Endothelial cell (in vitro differentiated cells): Measurements from ENCODE around the gene DNAJC30. TPM values are rescaled to one million over a fixed set of nuclear protein-coding genes. Genes with fewer than 3 reads are reported as not detected.
"Not testable (repeated sequence)": the region's sequence is repeated elsewhere in the genome, so short reads cannot be mapped to it uniquely, and the experiment has no call there.

Experiments
- DNase-seq: peaks from one replicate; pipeline ENCODE4 v3.0.0; 2021; ENCODE audit warnings: low spot score
- H3K27ac Mint-ChIP-seq: one replicate; pipeline ENCODE4 v1.8.0; 2021; ENCODE audit warnings: mixed read lengths, inconsistent platforms; ENCODE audit not compliant: unreplicated experiment
- H3K27me3 Mint-ChIP-seq: one replicate; pipeline ENCODE4 v1.8.0; 2021; ENCODE audit warnings: mild to moderate bottlenecking, moderate library complexity, mixed read lengths, inconsistent platforms; ENCODE audit not compliant: unreplicated experiment
- H3K36me3 Mint-ChIP-seq: one replicate; pipeline ENCODE4 v1.8.0; 2021; ENCODE audit warnings: mild to moderate bottlenecking, low read depth, mixed read lengths, inconsistent platforms; ENCODE audit not compliant: unreplicated experiment
- H3K4me1 Mint-ChIP-seq: one replicate; pipeline ENCODE4 v1.8.0; 2021; ENCODE audit warnings: mild to moderate bottlenecking, mixed read lengths, inconsistent platforms; ENCODE audit not compliant: unreplicated experiment
- H3K4me3 Mint-ChIP-seq: one replicate; pipeline ENCODE4 v1.8.0; 2021; ENCODE audit warnings: mild to moderate bottlenecking, mixed read lengths, inconsistent platforms; ENCODE audit not compliant: unreplicated experiment
- H3K9me3 Mint-ChIP-seq: one replicate; pipeline ENCODE4 v1.8.0; 2021; ENCODE audit warnings: mixed read lengths, inconsistent platforms; ENCODE audit not compliant: unreplicated experiment
- total RNA-seq: library from RNA; stranded (reverse); fragmentation: NEBNext Ultra II Directional; extraction: Animal tissue kit (Norgen Biotek cat#: 25700); gene quantifications from one replicate; pipeline ENCODE4 v1.2.1, GENCODE V29; 2021; ENCODE audit not compliant: unreplicated experiment
- TF ChIP-seq, protein P1 (sequence below): fragments of 200-600 bp; sonication (generic); IDR thresholded peaks from one replicate; pipeline ENCODE4 v1.5.0; 2021; ENCODE audit warnings: antibody characterized with exemption; ENCODE audit not compliant: unreplicated experiment

DNAJC30 gene
- total RNA-seq, 1 donor from 2014 or later: 10.3 TPM

DNA sequence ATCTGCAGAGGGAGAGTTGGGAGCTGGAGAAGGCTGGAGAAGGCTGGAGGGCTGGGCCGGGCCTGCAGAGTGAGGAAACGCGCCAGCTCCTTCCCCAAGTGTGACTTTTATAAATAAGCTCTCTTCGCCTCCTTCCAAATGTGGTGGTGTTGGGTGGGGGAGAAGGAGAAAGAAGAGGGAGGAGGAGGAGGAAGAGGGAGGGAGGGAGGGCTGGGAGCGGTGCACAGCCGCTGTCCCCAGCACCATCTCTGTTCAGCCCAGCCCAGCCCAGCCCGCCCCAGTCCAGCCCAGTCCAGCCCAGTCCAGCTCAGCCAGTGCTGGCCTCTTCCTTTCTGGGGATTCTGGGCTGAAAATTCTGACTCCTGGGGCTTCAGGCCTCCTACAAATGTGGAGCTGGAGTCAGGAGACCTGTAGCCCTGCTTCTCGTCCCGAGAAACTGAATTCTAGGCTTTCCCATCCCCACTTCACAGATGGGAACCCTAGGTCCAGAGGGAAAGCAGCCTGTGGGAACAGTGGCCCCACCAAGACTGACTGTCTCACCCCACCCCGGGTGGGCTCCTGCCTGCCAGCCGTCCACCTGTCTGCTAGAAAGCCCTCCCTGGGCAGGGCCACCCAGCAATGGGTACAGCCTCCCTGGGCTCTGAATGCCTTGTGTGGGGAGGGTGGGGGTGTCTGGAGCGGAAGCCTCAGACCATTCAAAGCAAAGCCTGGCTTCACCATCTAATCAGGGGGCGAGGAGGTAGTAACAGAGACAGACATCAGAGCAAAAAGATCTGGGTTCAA lies 34.0 kb upstream of the DNAJC30 start:
- Mint-ChIP-seq H3K36me3 (peaks cover 6% of the 10 kb centered on the region), H3K27me3 (peaks cover 13% of the 10 kb centered on the region), H3K27ac (no peak overlapping the region), H3K9me3 (no peaks in the 10 kb centered on the region), H3K4me1 (peaks cover 5% of the 10 kb centered on the region), H3K4me3 (no peak overlapping the region)
- DNase-seq: no peak
- TF ChIP-seq, protein P1, sequence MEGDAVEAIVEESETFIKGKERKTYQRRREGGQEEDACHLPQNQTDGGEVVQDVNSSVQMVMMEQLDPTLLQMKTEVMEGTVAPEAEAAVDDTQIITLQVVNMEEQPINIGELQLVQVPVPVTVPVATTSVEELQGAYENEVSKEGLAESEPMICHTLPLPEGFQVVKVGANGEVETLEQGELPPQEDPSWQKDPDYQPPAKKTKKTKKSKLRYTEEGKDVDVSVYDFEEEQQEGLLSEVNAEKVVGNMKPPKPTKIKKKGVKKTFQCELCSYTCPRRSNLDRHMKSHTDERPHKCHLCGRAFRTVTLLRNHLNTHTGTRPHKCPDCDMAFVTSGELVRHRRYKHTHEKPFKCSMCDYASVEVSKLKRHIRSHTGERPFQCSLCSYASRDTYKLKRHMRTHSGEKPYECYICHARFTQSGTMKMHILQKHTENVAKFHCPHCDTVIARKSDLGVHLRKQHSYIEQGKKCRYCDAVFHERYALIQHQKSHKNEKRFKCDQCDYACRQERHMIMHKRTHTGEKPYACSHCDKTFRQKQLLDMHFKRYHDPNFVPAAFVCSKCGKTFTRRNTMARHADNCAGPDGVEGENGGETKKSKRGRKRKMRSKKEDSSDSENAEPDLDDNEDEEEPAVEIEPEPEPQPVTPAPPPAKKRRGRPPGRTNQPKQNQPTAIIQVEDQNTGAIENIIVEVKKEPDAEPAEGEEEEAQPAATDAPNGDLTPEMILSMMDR: no peak

DNA sequence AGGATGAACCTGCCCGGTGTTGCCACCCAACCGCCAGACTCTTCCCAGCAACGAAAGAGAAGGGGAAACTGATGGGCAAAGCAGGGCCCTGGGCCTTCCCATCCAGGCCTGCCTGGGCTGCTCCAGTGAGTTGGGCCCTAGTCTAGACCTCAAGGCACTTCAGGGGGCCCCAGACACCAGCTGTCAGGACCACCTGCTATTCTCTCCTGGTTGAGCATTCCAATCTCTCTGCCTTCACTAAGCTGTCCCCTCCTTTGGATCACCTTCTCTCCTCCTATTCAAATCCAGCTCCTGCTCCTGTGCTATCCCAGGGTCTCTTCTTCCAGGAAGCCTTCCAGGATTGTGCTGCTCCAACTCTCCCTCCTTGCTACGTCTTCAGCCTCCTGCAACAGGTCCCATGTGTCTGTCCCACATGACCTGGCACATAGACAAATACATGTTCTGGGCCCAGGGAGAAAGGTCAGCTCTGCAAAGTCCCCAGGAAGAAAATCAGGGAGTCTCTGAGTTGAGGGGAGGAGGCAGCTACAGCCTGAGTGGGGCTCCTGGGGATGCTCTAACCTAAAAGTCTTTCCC lies 33.2 kb upstream of the DNAJC30 start:
- Mint-ChIP-seq H3K36me3 (peaks cover 6% of the 10 kb centered on the region), H3K27me3 (peaks cover 13% of the 10 kb centered on the region), H3K4me3 (no peak overlapping the region), H3K4me1 (peaks cover 5% of the 10 kb centered on the region), H3K27ac (no peak overlapping the region), H3K9me3 (no peaks in the 10 kb centered on the region)
- DNase-seq: no peak
- TF ChIP-seq, protein P1: no peak

DNA sequence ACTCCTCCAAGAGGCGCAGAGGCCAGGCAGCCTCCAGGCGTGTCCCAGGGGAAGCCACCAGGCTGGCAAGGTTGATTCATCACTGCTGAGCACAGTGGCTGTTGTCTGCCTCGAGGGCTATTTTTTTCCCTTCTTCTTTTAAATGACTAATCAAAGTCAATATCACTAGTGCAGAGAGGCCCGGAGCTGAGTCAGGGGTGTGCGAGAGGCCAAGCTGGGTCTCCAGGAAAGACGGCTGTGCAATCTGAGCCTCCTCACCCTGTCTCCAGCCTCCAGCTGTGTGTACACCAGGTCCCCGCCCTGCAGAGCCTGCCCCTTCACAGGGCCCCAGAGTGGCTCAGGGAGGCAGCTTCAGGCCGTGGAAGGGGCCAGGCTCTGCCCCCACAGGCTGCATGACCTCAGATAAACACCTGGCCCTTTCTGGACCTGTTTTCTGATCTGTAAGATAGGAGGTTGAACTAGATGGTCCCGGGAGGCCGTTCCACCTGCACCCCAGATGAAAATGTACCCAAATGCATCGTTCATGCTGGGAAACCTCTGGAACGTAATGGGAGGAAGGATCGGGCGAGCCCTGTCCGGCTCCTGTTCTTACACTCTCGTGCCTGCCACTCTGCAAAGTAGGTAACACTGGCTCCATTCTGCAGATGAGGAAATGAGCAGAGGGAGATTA lies 32.5 kb upstream of the DNAJC30 start:
- Mint-ChIP-seq H3K27ac (no peak overlapping the region), H3K4me1 (peaks cover 5% of the 10 kb centered on the region), H3K36me3 (peaks cover 6% of the 10 kb centered on the region), H3K9me3 (no peaks in the 10 kb centered on the region), H3K4me3 (no peak overlapping the region), H3K27me3 (peaks cover 9% of the 10 kb centered on the region)
- TF ChIP-seq, protein P1: no peak
- DNase-seq: no peak

DNA sequence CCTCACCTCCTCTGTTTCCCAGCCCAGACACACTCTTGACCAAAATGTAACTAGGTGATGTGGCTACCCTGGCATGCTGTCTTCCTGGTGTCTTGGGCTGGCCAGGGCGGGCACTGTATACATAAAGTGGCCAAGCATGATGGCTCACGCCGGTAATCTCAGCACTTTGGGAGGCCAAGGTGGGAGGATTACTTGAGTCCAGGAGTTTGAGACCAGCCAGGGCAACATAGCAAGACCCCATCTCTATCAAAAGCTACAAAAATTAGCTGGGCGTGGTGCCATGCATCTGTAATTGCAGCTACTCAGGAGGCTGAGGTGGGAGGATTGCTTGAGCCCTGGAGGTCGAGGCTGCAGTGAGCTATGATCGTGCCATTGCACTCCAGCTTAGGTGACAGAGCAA lies 30.1 kb upstream of the DNAJC30 start:
- not testable (repeated sequence) for H3K36me3 Mint-ChIP-seq, H3K9me3 Mint-ChIP-seq, H3K4me1 Mint-ChIP-seq, H3K27me3 Mint-ChIP-seq, H3K4me3 Mint-ChIP-seq, DNase-seq, H3K27ac Mint-ChIP-seq

DNA sequence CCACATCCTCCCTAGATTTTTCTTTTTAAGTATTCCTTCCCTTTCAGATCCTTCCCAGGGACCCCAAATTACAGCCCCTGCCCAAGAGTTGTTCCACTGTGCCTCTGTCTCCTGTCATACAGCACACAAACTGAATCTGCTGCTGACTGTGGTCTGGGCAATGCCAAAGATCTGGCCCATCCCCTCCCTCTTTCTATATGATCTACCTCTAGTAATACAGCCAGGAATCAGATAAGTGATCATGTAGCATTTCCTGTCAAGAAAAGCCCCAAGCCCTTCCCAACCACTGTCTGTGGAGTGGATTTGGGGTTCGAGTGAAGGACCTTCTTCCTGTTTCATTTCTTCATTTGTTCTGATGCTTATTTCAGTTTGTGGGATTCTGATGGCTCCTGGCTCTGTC lies 29.5 kb upstream of the DNAJC30 start:
- H3K9me3 Mint-ChIP-seq: no peaks in the 10 kb centered on the region
- TF ChIP-seq, protein P1: no peak
- peaks cover 6% of the 10 kb centered on the region for H3K36me3 Mint-ChIP-seq
- H3K4me1 Mint-ChIP-seq: no peaks in the 10 kb centered on the region
- H3K27ac Mint-ChIP-seq: peak overlapping the region; percentile 7
- H3K27me3 Mint-ChIP-seq: peaks cover 6% of the 10 kb centered on the region
- DNase-seq: no peak
- H3K4me3 Mint-ChIP-seq: no peak overlapping the region
